HG02642 (cell line): Measurements from ENCODE around the gene INSIG1.

Source experiments
- ATAC-seq: cut with Tn5 transposase; IDR thresholded peaks from one replicate; pipeline ENCODE4 v1.9.1; 2021; ENCODE audit warnings: mild to moderate bottlenecking; ENCODE audit not compliant: unreplicated experiment, poor library complexity

Gene INSIG1

GRCh38 chr7:155344270-155344617 lies 46.6 kb downstream of the INSIG1 start:
- ATAC-seq: peak; percentile 40

DNA sequence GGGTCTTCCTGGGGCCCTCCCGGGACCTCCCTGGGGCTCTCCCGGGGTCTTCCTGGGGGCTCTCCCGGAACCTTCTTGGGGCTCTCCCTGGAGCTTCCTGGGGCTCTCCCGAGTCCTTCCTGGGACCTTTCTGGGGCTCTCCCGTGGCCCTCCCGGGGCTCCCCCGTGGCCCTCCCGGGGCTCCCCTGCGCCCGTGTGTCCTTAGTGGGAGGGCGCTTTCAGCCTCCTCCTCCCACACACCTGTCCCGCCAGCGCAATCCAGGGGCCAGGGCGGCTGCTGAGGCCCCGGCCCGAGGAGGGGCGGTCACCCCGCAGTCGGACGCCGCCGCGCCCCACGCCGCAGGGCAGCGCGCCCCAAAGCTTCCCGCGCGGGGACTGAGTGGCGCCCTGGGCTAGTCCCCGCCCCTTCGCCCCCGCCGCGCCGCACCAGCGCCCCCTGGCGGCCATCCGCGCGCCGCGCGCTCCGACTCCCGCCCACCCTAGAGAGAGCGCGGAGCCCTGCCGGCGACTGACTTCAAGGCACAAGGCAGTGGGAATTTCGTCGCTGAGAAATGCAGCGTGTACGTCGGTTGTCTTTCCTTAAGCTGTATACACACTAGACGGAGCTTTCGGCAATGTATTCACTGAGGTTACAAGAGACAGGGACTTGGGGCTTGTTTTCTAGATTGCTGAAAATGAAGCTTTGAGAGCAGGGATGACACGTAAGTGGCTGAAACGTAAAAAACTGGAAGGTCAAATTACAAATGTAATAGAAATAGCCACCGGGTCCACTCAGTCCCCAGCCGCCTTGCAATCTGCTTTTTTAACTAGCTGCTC lies 47.1 kb downstream of the INSIG1 start:
- ATAC-seq: peak; percentile 90

DNA sequence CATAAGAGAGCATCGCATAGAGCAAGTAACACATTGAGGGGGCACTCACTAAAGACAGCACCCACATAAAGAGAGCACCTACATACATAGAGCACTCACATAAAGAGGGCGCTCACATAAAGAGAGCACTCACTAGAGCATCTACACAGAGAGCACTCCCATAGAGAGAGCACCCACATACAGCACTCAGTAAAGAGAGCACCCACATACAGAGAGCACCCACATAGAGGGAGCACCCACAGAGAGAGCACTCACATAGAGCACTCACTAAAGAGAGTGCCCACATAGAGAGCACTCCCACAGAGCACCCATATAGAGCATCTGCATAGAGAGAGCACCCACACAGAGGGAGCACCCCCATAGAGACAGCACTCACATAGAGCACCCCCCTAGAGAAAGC lies 47.8 kb downstream of the INSIG1 start:
- no peak for ATAC-seq

DNA sequence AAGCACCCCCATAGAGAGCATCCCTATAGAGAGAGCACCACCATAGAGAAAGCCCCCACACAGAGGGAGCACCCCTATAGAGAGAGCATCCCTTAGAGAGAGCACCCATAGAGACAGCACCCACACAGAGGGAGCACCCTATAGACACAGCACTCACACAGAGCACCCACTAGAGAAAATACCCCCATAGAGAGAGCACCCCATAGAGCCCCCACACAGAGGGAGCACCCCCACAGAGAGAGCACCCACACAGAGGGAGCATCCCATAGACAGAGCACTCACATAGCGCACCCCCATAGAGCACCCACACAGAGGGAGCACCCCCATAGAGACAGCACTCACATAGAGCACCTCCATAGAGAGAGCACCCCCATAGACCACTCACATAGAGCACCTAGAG lies 48.6 kb downstream of the INSIG1 start:
- no peak for ATAC-seq

DNA sequence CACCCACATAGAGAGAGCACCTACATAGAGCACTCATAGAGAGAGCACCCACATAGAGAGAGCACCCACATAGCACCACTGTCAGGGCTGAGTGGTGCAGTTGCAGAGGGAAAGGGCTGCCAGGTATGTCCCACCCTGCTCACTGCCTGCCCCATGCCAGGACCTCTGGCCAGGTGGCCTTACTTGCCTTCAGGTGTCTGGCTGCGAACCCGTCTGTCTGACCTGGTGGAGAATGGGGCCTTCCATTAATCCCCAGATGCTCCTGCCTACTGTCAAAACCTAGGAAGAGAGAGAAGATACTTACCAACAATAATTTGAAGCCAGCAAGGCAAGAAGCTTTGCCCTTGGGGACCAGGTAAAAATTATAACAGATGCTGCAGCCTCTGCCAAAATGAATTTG lies 51.1 kb downstream of the INSIG1 start:
- no peak for ATAC-seq

- ATAC-seq: no peak
These were observed 52.1 kb downstream of the INSIG1 start for GRCh38 chr7:155349601-155350331.

DNA sequence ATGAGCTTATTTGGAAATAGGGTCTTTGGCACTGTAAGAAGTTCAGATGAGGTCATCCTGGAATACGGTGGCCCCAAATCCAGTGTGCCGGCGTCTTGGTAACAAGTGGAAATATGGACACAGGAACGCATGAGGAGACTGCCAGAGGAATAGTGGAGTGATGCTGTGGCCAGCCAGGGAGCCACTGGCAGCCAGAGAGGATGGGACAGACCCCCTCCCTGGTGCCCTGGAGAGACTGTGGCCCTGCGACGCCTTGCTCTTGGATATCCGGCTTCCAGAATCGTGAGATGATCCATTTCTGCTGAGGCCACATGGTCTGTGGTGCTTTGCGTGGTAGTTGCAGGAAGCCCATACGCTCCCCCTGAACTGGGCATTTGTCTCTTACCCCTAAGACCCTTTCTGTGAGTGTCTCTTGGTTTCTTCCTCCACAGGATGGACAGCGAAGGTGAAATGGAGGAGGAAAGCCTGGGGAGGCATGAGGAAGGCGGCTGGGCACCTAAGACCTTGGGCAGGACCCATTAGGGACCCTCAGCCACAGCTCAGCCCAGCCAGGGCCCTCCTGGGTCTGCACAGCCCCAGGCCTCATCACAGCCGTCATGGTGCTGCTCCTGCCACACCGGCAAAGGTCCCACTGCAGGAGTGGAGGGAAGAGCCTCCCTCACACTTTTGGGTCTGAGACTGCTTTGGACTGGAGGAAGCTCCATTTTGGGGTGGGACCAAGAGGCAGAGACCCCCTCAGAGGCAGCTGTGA lies 53.6 kb downstream of the INSIG1 start:
- ATAC-seq: no peak

GRCh38 chr7:155352076-155352752 lies 54.5 kb downstream of the INSIG1 start:
- ATAC-seq: no peak

GRCh38 chr7:155352753-155353115 lies 55.1 kb downstream of the INSIG1 start:
- ATAC-seq: no peak

DNA sequence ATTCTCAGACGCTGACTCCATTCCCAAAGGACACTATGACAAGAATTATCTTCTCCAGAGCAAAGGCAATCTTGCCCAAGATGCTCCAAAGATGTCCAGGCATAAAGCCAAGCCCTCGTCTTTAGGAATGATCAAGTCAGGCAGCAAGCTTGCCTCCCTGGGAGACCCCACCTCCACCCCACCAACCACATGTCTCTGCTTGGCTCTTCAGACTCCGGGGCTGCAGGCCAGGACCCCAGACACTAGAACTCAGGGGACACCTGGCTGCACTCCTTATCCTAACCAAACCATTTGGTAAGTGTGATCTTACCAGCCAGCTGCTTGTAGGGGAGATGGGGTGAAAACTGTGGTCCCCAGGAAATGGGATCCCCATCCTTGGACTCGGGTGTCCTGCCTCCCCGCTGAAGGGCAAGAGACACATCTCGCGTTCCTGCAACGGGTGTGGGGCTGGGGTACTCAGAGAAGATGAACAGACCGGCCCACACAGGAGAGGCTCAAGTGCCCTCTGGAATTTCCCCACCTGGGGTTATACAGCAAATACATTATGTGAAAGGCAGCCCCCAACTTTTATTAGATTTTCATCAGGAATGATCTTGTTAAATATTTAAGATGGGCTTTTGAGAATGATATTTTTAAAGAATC lies 55.7 kb downstream of the INSIG1 start:
- no peak for ATAC-seq

GRCh38 chr7:155354371-155355048 lies 56.8 kb downstream of the INSIG1 start:
- no peak for ATAC-seq

DNA sequence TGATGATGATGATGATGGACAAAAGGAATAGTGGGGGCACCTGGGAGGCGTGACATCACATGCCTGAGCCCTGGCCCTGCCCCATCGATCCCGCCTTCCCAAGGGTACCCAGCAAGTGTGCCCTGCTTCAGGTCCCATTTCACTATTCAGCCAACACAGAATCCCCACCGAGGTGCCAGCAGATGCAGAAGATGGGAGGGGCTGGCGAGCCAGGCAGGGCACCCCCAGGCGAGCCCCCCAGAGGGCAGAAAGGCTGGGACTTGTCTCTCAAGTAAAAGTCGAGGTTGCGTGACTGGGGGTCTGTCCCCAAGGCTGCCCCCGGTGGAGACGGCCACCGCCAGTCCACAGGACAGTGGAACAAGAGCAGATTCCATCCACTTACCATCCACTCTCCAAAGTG lies 57.5 kb downstream of the INSIG1 start:
- ATAC-seq: no peak

- ATAC-seq: no peak
These were observed 58.1 kb downstream of the INSIG1 start for GRCh38 chr7:155355745-155356144.

DNA sequence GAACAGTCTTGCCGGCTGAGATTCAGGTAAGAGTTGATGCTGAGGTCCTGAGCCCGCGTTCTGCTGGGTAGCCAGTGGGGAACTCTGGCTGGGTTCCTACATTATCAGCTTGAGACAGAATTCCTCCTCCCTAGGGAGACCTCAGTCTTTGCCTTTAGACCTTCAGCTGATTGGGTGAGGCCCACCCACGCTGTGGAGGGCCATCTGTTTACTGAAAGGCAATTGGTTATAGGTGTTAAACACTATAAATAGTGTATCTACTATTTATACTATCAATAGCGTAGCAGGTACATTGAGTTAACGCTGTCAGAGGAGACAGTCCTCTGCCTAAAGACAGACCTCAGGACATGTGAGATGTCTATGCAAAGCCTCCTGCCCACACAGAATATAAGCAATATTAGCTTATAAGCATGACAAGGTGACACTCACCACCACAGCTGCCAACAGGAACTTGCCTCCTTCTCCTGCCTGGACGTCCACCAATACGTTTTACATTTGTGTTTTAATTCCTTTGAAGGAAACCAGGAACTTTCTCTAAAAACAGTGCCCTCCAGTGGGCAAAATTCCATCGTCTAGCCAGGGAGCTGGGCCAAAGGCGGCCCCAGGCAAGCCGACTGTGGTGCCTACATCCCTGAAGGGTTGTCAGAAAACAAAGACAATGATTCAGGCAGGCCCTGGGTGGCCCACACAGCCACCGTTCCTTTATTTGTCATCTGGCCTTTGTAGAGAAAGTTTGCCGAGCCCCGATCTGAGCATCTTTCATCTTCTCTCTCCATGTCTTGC lies 58.8 kb downstream of the INSIG1 start:
- ATAC-seq: no peak

DNA sequence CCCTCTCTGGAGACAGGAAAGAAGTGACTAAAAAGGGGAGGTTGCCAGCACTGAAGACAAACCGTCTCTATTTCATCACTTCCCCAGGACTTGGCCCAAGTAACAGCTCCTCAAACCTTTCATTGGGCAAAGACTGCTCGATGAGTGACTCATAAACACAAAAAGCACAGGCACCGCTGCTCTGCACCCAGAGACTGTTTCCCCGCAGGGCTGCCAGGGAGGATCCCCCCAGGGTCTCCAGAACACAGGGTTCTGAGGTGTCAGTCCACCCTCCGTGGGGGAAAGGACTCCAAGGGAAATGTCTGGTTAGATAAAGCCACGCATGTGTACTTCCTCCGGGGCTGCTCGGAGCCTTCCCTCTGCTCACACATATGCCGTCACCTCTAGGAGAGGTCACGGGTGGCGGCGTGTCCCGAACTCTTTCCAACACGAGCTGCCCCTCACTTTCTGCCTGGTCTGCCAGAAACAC lies 59.9 kb downstream of the INSIG1 start:
- ATAC-seq: no peak

DNA sequence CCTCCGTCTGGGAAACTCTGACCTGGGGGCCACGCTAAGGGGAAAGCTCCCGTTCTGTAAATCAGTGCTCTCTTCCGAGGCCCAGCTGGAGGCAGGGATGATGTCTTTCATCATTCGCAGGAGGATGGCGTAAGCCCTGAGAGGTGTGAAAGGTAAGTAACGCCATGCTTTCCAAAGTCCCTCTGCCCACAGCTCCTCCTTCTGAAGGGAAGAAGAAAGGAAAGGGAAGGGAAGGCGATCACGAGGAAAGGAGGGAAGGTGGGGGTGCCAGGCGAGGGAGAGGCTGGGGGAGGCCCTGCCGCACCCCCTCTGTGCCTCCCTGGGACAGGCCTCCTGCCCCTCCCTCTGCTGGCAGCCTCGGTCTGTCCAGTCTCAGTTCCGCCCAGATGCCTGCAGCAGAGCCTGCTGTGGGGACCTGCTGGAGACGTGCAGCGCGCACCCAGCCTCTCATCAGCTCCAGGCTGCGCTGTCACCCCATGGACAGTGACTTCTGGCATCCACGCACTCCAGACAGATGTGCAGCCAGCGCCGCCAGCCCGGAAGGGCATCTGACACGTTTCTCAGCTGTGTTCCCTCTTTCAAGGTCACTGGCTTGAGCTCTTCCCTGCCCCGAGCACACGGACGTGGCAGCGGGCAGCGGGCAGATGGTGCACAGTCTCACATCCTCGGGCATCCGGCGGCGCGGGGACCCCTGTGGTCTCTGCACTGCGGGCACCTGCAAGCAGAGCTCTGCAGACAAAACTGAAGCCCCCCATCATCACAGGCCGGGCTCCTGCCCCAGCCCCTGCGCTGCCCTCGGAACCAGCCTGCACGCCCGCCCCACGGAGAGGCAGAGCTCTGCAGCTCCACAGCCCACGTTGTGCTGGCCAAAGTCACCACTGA lies 60.6 kb downstream of the INSIG1 start:
- ATAC-seq: no peak

DNA sequence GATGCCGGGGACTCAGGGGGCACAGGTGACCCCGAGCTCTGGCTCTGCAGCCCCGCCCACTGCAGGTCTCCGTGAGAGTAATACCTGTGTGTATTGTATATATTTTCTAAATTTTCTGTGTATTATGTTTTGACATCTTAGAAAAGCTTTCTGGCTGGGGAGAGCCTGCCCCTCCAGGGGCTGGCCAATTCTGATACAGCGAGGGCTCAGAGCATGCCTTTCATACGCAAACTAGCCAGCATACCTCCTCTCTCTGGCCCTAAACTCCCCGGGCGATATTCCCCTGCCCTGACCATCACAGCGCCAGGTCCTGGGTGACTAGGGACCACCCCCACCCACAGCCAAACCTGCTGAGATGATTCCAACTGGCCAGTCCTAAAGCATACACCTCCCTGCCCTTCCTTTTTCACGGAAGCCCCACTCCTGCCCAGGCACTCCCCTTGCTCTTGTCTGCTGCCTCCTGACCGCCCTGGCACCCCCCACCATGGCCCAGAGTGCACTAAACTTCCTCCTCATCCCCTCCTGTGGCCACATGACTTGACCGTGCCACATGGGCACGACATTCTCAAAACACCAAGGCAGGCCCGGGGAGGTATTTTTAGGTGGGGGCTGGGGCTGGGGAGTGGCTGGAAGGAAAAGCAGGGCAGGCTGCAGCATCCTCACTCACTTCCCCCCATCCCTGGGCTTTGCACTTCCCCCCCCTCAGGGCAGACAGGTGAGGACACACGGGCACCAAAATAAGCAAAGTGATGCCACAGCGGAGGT lies 61.5 kb downstream of the INSIG1 start:
- no peak for ATAC-seq
